ENCODE results near the gene PIK3C3.

PIK3C3 gene

DNA sequence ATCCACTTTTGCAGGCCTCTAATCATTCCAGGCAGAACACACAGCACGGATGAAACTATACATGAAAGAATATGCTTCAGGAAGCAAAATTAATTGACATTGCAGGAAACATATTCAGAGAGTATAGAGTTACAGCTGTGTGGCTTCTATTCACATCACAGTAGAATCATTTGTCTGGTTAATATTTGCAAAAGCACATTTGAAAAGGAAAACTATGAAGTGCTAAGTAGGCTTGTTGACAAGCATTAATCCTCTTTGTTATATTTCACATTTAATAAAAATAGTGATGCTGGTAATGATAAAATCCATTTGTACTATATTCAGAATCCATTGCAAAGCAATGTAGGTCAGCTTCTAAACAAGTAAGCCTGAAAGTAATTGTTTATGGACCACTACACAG lies 32.2 kb upstream of the PIK3C3 start:
- DNase-seq (ENCODE audit: extremely low spot score): no peak
- POLR2A ChIA-PET: no interaction called here
- CTCF ChIA-PET: interaction anchor here (0.6 kb wide), 1 partner anchor 32 kb away, joined by 5 read pairs; the partner anchor contains the start of gene PIK3C3
- TF ChIP-seq, protein P1, sequence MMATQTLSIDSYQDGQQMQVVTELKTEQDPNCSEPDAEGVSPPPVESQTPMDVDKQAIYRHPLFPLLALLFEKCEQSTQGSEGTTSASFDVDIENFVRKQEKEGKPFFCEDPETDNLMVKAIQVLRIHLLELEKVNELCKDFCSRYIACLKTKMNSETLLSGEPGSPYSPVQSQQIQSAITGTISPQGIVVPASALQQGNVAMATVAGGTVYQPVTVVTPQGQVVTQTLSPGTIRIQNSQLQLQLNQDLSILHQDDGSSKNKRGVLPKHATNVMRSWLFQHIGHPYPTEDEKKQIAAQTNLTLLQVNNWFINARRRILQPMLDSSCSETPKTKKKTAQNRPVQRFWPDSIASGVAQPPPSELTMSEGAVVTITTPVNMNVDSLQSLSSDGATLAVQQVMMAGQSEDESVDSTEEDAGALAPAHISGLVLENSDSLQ (IDR thresholded peaks at IDR 0.05): no peak
- no peak for TF ChIP-seq TARDBP (IDR thresholded peaks at IDR 0.05)
- TF ChIP-seq L3MBTL2 (conservative IDR thresholded peaks at IDR 0.05): no peak
- no peak for TF ChIP-seq FOXM1 (IDR thresholded peaks at IDR 0.05; ENCODE audit: borderline replicate concordance)

- ChIA-PET POLR2A (no interaction called here), CTCF (no interaction called here)
- DNase-seq (ENCODE audit: extremely low spot score): no peak
- TF ChIP-seq, protein P1 (IDR thresholded peaks at IDR 0.05): no peak
- no peak for TF ChIP-seq TARDBP (IDR thresholded peaks at IDR 0.05)
- no peak for TF ChIP-seq ARNT (IDR thresholded peaks at IDR 0.05)
- no peak for TF ChIP-seq CTBP1 (IDR thresholded peaks at IDR 0.05; ENCODE audit: borderline replicate concordance)
- TF ChIP-seq SP1 (IDR thresholded peaks at IDR 0.05): no peak
- no peak for TF ChIP-seq SUZ12 (IDR thresholded peaks at IDR 0.05)
- TF ChIP-seq NFRKB (IDR thresholded peaks at IDR 0.05): no peak
- no peak for TF ChIP-seq HDGF (IDR thresholded peaks at IDR 0.05; ENCODE audit: borderline replicate concordance)
- TF ChIP-seq LEF1 (IDR thresholded peaks at IDR 0.05; ENCODE audit: borderline replicate concordance): no peak
- TF ChIP-seq BHLHE40 (IDR thresholded peaks at IDR 0.05; ENCODE audit: borderline replicate concordance): no peak
- TF ChIP-seq FOXM1 (IDR thresholded peaks at IDR 0.05; ENCODE audit: borderline replicate concordance): no peak
Observed at GRCh38 chr18:41923446-41923845, 31.6 kb upstream of the PIK3C3 start.

GRCh38 chr18:41928581-41928980 lies 26.5 kb upstream of the PIK3C3 start:
- ChIA-PET CTCF (no interaction called here), POLR2A (no interaction called here)
- TF ChIP-seq CTBP1 (IDR thresholded peaks at IDR 0.05; ENCODE audit: borderline replicate concordance): no peak
- no peak for TF ChIP-seq ZNF384 (IDR thresholded peaks at IDR 0.05)
- TF ChIP-seq FOXM1 (IDR thresholded peaks at IDR 0.05; ENCODE audit: borderline replicate concordance): no peak
- TF ChIP-seq L3MBTL2 (conservative IDR thresholded peaks at IDR 0.05): no peak
- TF ChIP-seq ELF4 (IDR thresholded peaks at IDR 0.05): no peak
- TF ChIP-seq, protein P1 (IDR thresholded peaks at IDR 0.05): no peak
- TF ChIP-seq SUZ12 (IDR thresholded peaks at IDR 0.05): no peak
- TF ChIP-seq FOXK2 (IDR thresholded peaks at IDR 0.05): no peak
- TF ChIP-seq LEF1 (IDR thresholded peaks at IDR 0.05; ENCODE audit: borderline replicate concordance): no peak
- no peak for TF ChIP-seq FOXA1 (IDR thresholded peaks at IDR 0.05)
- TF ChIP-seq TARDBP (IDR thresholded peaks at IDR 0.05): no peak
- TF ChIP-seq HDGF (IDR thresholded peaks at IDR 0.05; ENCODE audit: borderline replicate concordance): no peak
- TF ChIP-seq ARNT (IDR thresholded peaks at IDR 0.05): no peak
- no peak for TF ChIP-seq SP1 (IDR thresholded peaks at IDR 0.05)
- TF ChIP-seq BHLHE40 (IDR thresholded peaks at IDR 0.05; ENCODE audit: borderline replicate concordance): no peak
- TF ChIP-seq NFRKB (IDR thresholded peaks at IDR 0.05): no peak
- DNase-seq (ENCODE audit: extremely low spot score): no peak

DNA sequence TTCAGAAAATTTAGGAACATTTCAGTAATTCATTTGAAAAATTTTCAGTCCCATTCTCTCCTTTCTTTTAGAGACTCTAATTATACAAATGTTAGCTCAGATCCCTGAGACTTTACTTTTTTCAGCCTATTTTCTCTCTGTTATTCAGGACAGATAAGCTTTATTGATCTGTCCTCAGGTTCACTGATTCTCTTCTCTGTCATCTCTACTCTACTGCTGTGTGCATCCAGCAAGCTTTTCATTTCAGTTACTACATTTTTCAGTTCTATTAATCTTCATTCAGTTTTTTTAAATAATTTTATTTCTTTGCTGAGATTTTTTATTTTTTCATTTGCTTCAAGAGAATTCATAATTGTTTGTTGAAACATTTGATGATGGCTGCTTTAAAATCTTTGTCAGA lies 22.1 kb upstream of the PIK3C3 start:
- CTCF ChIA-PET: no interaction called here

GRCh38 chr18:41933778-41934177 lies 21.3 kb upstream of the PIK3C3 start:
- POLR2A ChIA-PET: no interaction called here
- DNase-seq (ENCODE audit: extremely low spot score): no peak
- CTCF ChIA-PET: no interaction called here
- no peak for TF ChIP-seq BHLHE40 (IDR thresholded peaks at IDR 0.05; ENCODE audit: borderline replicate concordance)
- no peak for TF ChIP-seq ARNT (IDR thresholded peaks at IDR 0.05)
- TF ChIP-seq TARDBP (IDR thresholded peaks at IDR 0.05): no peak
- TF ChIP-seq HDGF (IDR thresholded peaks at IDR 0.05; ENCODE audit: borderline replicate concordance): no peak
- TF ChIP-seq NFRKB (IDR thresholded peaks at IDR 0.05): no peak
- no peak for TF ChIP-seq ELF4 (IDR thresholded peaks at IDR 0.05)
- TF ChIP-seq, protein P1 (IDR thresholded peaks at IDR 0.05): no peak
- TF ChIP-seq SP1 (IDR thresholded peaks at IDR 0.05): no peak
- TF ChIP-seq FOXA1 (IDR thresholded peaks at IDR 0.05): no peak
- no peak for TF ChIP-seq FOXK2 (IDR thresholded peaks at IDR 0.05)
- no peak for TF ChIP-seq CTBP1 (IDR thresholded peaks at IDR 0.05; ENCODE audit: borderline replicate concordance)
- TF ChIP-seq LEF1 (IDR thresholded peaks at IDR 0.05; ENCODE audit: borderline replicate concordance): no peak
- TF ChIP-seq FOXM1 (IDR thresholded peaks at IDR 0.05; ENCODE audit: borderline replicate concordance): no peak
- TF ChIP-seq SUZ12 (IDR thresholded peaks at IDR 0.05): no peak
- TF ChIP-seq ZNF384 (IDR thresholded peaks at IDR 0.05): no peak
- no peak for TF ChIP-seq L3MBTL2 (conservative IDR thresholded peaks at IDR 0.05)

More for the DNA sequence above, 22.1 kb upstream of the PIK3C3 start:
- DNase-seq (ENCODE audit: extremely low spot score): no peak
- TF ChIP-seq ZNF384 (IDR thresholded peaks at IDR 0.05): no peak
- no peak for TF ChIP-seq BHLHE40 (IDR thresholded peaks at IDR 0.05; ENCODE audit: borderline replicate concordance)
- POLR2A ChIA-PET: no interaction called here

- no peak for DNase-seq (ENCODE audit: extremely low spot score)
- CTCF ChIA-PET: no interaction called here
Observed at GRCh38 chr18:41936471-41937134, 18.4 kb upstream of the PIK3C3 start.

More at GRCh38 chr18:41936471-41937134, 18.4 kb upstream of the PIK3C3 start:
- no peak for TF ChIP-seq BHLHE40 (IDR thresholded peaks at IDR 0.05; ENCODE audit: borderline replicate concordance)
- TF ChIP-seq FOXK2 (IDR thresholded peaks at IDR 0.05): no peak
- no peak for TF ChIP-seq ARNT (IDR thresholded peaks at IDR 0.05)
- TF ChIP-seq FOXA1 (IDR thresholded peaks at IDR 0.05): no peak
- no peak for TF ChIP-seq TARDBP (IDR thresholded peaks at IDR 0.05)
- POLR2A ChIA-PET: no interaction called here

All from HEK293T (cell line).